Measurements from ENCODE around the gene PRSS33. TPM values are rescaled to one million over a fixed set of nuclear protein-coding genes. Genes with fewer than 3 reads are reported as not detected.

PRSS33 gene
- total RNA-seq, 6 experiments from 2014 or later: not detected

DNA sequence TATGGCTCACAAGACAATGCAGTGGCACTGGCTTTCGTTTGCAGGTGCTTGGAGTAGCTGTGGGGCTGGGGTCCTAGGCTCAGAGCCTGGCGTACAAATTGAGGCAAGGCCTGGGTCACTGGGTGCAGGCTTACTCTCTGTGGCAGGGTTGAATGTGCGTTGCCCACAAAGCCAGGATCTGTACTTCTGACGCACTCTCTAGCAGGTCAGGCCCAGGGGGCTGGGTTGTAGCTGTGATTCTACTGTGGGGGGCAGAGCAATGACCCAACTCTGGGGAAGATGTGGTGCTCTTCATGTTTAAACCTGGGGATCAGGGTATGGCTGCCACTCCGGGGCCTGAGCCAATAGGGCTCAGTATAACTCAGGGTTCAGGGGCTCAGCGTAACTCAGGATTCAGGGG lies 23.3 kb upstream of the PRSS33 start:
- no peak for DNase-seq
- H3K27ac Mint-ChIP-seq: no peak overlapping the region

GRCh38 chr16:2809149-2809760 lies 21.9 kb upstream of the PRSS33 start:
- H3K27ac Mint-ChIP-seq: no peak overlapping the region
- H3K27me3 Mint-ChIP-seq (ENCODE audit: insufficient read depth): peaks cover 53% of the 10 kb centered on the region
- TF ChIP-seq, protein P1, sequence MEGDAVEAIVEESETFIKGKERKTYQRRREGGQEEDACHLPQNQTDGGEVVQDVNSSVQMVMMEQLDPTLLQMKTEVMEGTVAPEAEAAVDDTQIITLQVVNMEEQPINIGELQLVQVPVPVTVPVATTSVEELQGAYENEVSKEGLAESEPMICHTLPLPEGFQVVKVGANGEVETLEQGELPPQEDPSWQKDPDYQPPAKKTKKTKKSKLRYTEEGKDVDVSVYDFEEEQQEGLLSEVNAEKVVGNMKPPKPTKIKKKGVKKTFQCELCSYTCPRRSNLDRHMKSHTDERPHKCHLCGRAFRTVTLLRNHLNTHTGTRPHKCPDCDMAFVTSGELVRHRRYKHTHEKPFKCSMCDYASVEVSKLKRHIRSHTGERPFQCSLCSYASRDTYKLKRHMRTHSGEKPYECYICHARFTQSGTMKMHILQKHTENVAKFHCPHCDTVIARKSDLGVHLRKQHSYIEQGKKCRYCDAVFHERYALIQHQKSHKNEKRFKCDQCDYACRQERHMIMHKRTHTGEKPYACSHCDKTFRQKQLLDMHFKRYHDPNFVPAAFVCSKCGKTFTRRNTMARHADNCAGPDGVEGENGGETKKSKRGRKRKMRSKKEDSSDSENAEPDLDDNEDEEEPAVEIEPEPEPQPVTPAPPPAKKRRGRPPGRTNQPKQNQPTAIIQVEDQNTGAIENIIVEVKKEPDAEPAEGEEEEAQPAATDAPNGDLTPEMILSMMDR (IDR thresholded peaks at IDR 0.05): no peak
- H3K36me3 Mint-ChIP-seq (ENCODE audit: low read depth): no peaks in the 10 kb centered on the region; the same call in 1 of the 2 replicates
- H3K9me3 Mint-ChIP-seq: peaks cover 18% of the 10 kb centered on the region
- H3K4me1 Mint-ChIP-seq (ENCODE audit: low read depth): no peaks in the 10 kb centered on the region
- no peak for DNase-seq
- H3K4me3 Mint-ChIP-seq: no peak overlapping the region

More for the DNA sequence above, 23.3 kb upstream of the PRSS33 start:
- Mint-ChIP-seq H3K4me1 (ENCODE audit: low read depth) (no peaks in the 10 kb centered on the region), H3K36me3 (ENCODE audit: low read depth) (no peaks in the 10 kb centered on the region), H3K9me3 (peaks cover 9% of the 10 kb centered on the region; the same call in 1 of the 2 replicates), H3K27me3 (ENCODE audit: insufficient read depth) (peaks cover 55% of the 10 kb centered on the region), H3K4me3 (no peak overlapping the region)
- TF ChIP-seq, protein P1 (IDR thresholded peaks at IDR 0.05): no peak

DNA sequence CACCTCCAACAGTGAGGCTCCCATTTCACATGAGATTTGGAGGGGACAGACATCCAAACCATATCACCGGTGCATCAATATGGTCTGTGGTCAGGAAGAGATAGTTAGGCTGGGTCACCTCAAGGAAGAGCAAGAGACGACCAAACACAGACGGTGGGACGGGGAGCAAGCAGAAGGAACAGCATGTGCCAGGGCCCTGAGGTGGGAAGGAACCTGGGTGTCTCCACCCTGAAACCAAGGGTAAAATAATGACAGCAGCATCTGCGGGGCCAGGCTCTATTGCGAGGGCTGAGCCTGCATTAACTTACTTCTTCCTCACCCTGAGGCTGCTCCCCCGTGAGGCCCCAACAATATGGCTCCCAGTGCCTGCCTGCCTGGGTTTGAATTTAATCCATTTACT lies 20.8 kb upstream of the PRSS33 start:
- H3K9me3 Mint-ChIP-seq: peaks cover 28% of the 10 kb centered on the region
- no peak for DNase-seq
- no peak overlapping the region for H3K27ac Mint-ChIP-seq
- H3K4me3 Mint-ChIP-seq: no peak overlapping the region
- peaks cover 53% of the 10 kb centered on the region for H3K27me3 Mint-ChIP-seq (ENCODE audit: insufficient read depth)
- H3K4me1 Mint-ChIP-seq (ENCODE audit: low read depth): no peaks in the 10 kb centered on the region
- TF ChIP-seq, protein P1 (IDR thresholded peaks at IDR 0.05): no peak
- peaks cover 5% of the 10 kb centered on the region; the same call in 1 of the 2 replicates for H3K36me3 Mint-ChIP-seq (ENCODE audit: low read depth)

DNA sequence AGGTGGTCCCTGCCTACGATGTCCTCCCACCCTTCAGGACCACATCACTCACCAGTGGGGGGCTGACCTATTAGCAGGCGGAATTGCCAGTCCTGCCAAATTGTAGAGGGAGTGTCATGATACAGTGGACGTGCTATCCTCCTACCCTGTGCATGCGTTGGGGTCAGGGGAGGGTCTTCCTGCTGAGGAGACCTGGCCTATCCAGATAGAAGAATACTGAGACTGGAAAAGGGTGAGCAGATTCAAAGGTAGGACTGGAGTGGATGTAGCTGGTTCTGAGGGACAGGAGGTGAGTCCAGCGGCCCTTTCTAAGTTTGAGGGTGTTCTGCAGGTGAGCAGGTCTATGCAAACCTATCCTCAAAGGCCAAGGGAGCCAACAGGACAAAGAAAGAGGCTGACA lies 18.9 kb upstream of the PRSS33 start:
- peaks cover 33% of the 10 kb centered on the region for H3K9me3 Mint-ChIP-seq
- peaks cover 5% of the 10 kb centered on the region; the same call in 1 of the 2 replicates for H3K36me3 Mint-ChIP-seq (ENCODE audit: low read depth)
- TF ChIP-seq, protein P1 (IDR thresholded peaks at IDR 0.05): no peak
- no peaks in the 10 kb centered on the region for H3K4me1 Mint-ChIP-seq (ENCODE audit: low read depth)
- H3K27ac Mint-ChIP-seq: no peak overlapping the region
- H3K4me3 Mint-ChIP-seq: no peak overlapping the region
- no peak for DNase-seq
- peaks cover 41% of the 10 kb centered on the region for H3K27me3 Mint-ChIP-seq (ENCODE audit: insufficient read depth)

DNA sequence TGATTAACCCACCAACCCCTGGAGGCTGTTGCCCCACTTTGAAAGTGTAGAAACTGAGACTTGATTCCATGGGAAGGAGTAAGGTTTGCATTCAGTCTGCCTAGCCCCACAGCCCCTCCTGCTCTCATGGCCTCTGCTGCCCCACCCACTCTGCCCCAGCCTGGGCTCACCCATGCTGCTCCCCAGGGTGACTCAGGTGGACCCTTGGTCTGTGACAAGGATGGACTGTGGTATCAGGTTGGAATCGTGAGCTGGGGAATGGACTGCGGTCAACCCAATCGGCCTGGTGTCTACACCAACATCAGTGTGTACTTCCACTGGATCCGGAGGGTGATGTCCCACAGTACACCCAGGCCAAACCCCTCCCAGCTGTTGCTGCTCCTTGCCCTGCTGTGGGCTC lies 17.4 kb upstream of the PRSS33 start:
- H3K27me3 Mint-ChIP-seq (ENCODE audit: insufficient read depth): peaks cover 32% of the 10 kb centered on the region
- H3K4me1 Mint-ChIP-seq (ENCODE audit: low read depth): no peaks in the 10 kb centered on the region
- DNase-seq: no peak
- H3K36me3 Mint-ChIP-seq (ENCODE audit: low read depth): peaks cover 5% of the 10 kb centered on the region; the same call in 1 of the 2 replicates
- H3K27ac Mint-ChIP-seq: no peak overlapping the region
- H3K4me3 Mint-ChIP-seq: no peak overlapping the region
- H3K9me3 Mint-ChIP-seq: peaks cover 33% of the 10 kb centered on the region
- TF ChIP-seq, protein P1 (IDR thresholded peaks at IDR 0.05): no peak

Data from HFFc6 (cell line).